SJSA1 (cell line): Measurements from ENCODE around the gene RYR3. TPM values are rescaled to one million over a fixed set of nuclear protein-coding genes. Genes with fewer than 3 reads are reported as not detected.

Source experiments
- DNase-seq, 2 experiments: peaks; one replicate each; pipeline ENCODE4 v3.0.0-alpha.2; 2015 to 2020; ENCODE audit warnings: low spot score in 2 of 2, low read depth in 1 of 2
- H3K27ac ChIP-seq: fragments of 250-450 bp; sonication (Bioruptor Pico); 2 replicates; pipeline ENCODE4 v1.5.1; 2020; ENCODE audit warnings: mild to moderate bottlenecking, moderate library complexity
- H3K27me3 ChIP-seq: fragments of 250-450 bp; sonication (Bioruptor Pico); replicated peaks from 2 replicates; pipeline ENCODE4 v1.5.1; 2020; ENCODE audit warnings: mild to moderate bottlenecking, moderate library complexity
- H3K36me3 ChIP-seq: fragments of 250-450 bp; sonication (Bioruptor Pico); 2 replicates; pipeline ENCODE4 v1.5.1; 2020; ENCODE audit warnings: mild to moderate bottlenecking
- H3K4me1 ChIP-seq: fragments of 250-450 bp; sonication (Bioruptor Pico); replicated peaks from 2 replicates; pipeline ENCODE4 v1.6.1; 2021; ENCODE audit warnings: mild to moderate bottlenecking
- H3K4me3 ChIP-seq: fragments of 250-450 bp; sonication (Bioruptor Pico); 2 replicates; pipeline ENCODE4 v1.5.1; 2020; ENCODE audit warnings: mild to moderate bottlenecking
- H3K9me3 ChIP-seq: fragments of 250-450 bp; sonication (Bioruptor Pico); replicated peaks from 2 replicates; pipeline ENCODE4 v1.5.1; 2020; ENCODE audit warnings: mild to moderate bottlenecking
- total RNA-seq: library from RNA; depleted of rRNA; stranded (reverse); fragments of >200 nt; shearing (Covaris generic); gene quantifications from 2 replicates; pipeline ENCODE4 v1.2.3, GENCODE V29; 2014

The RYR3 gene
- total RNA-seq, 1 experiment from 2014 or later, result 10.3 TPM

GRCh38 chr15:33840615-33841014 lies 529.8 kb downstream of the RYR3 start:
- H3K4me1 ChIP-seq, result no peaks in the 10 kb centered on the region; the same call in 1 of the 2 replicates
- no peaks in the 10 kb centered on the region for H3K36me3 ChIP-seq
- no peak for DNase-seq
- H3K27me3 ChIP-seq, result no peaks in the 10 kb centered on the region
- no peak overlapping the region for H3K27ac ChIP-seq
- H3K4me3 ChIP-seq, result no peak overlapping the region
- H3K9me3 ChIP-seq, result no peaks in the 10 kb centered on the region

- Histone ChIP-seq H3K9me3 (no peaks in the 10 kb centered on the region), H3K27me3 (no peaks in the 10 kb centered on the region), H3K4me3 (no peak overlapping the region), H3K4me1 (peaks cover 25% of the 10 kb centered on the region), H3K27ac (no peak overlapping the region), H3K36me3 (no peaks in the 10 kb centered on the region)
- no peak for DNase-seq
Observed at GRCh38 chr15:33844186-33844585, 533.4 kb downstream of the RYR3 start.

- no peak for DNase-seq
- Histone ChIP-seq H3K36me3 (no peaks in the 10 kb centered on the region), H3K27me3 (no peaks in the 10 kb centered on the region), H3K27ac (no peak overlapping the region), H3K4me3 (no peak overlapping the region), H3K4me1 (peaks cover 25% of the 10 kb centered on the region), H3K9me3 (no peaks in the 10 kb centered on the region)
Observed at GRCh38 chr15:33844597-33844996, 533.8 kb downstream of the RYR3 start.

- no peaks in the 10 kb centered on the region for H3K27me3 ChIP-seq
- no peak overlapping the region for H3K4me3 ChIP-seq
- H3K36me3 ChIP-seq, result no peaks in the 10 kb centered on the region
- no peaks in the 10 kb centered on the region for H3K9me3 ChIP-seq
- DNase-seq, result no peak
- H3K4me1 ChIP-seq, result peaks cover 29% of the 10 kb centered on the region
- H3K27ac ChIP-seq, result peak overlapping the region; percentile 75
Observed at GRCh38 chr15:33846142-33846541, 535.4 kb downstream of the RYR3 start.

GRCh38 chr15:33846862-33847261 lies 536.1 kb downstream of the RYR3 start:
- DNase-seq, result peak; percentile 57 to 66

GRCh38 chr15:33848011-33848410 lies 537.2 kb downstream of the RYR3 start:
- H3K4me3 ChIP-seq, result no peak overlapping the region
- peaks cover 44% of the 10 kb centered on the region for H3K4me1 ChIP-seq
- no peaks in the 10 kb centered on the region for H3K9me3 ChIP-seq
- H3K36me3 ChIP-seq, result no peaks in the 10 kb centered on the region
- no peak for DNase-seq
- no peak overlapping the region for H3K27ac ChIP-seq
- H3K27me3 ChIP-seq, result no peaks in the 10 kb centered on the region

More at GRCh38 chr15:33846862-33847261, 536.1 kb downstream of the RYR3 start:
- Histone ChIP-seq H3K27me3 (no peaks in the 10 kb centered on the region), H3K9me3 (no peaks in the 10 kb centered on the region), H3K4me1 (peaks cover 35% of the 10 kb centered on the region), H3K36me3 (no peaks in the 10 kb centered on the region), H3K27ac (peak overlapping the region; percentile 75), H3K4me3 (no peak overlapping the region)

GRCh38 chr15:33851079-33851478 lies 540.3 kb downstream of the RYR3 start:
- H3K27me3 ChIP-seq, result no peaks in the 10 kb centered on the region
- no peak overlapping the region for H3K4me3 ChIP-seq
- H3K27ac ChIP-seq, result peak overlapping the region; percentile 29
- H3K9me3 ChIP-seq, result no peaks in the 10 kb centered on the region
- no peaks in the 10 kb centered on the region for H3K36me3 ChIP-seq
- H3K4me1 ChIP-seq, result peaks cover 62% of the 10 kb centered on the region
- DNase-seq, result no peak

GRCh38 chr15:33852094-33852493 lies 541.3 kb downstream of the RYR3 start:
- H3K27ac ChIP-seq, result peak overlapping the region; percentile 98
- no peaks in the 10 kb centered on the region for H3K36me3 ChIP-seq
- peak; percentile 81 to 95 for DNase-seq

GRCh38 chr15:33852570-33852969 lies 541.8 kb downstream of the RYR3 start:
- no peaks in the 10 kb centered on the region for H3K27me3 ChIP-seq
- DNase-seq, result peak; percentile 72 to 96
- no peaks in the 10 kb centered on the region for H3K9me3 ChIP-seq
- peaks cover 56% of the 10 kb centered on the region for H3K4me1 ChIP-seq
- no peaks in the 10 kb centered on the region for H3K36me3 ChIP-seq
- no peak overlapping the region for H3K4me3 ChIP-seq
- H3K27ac ChIP-seq, result peak overlapping the region; percentile 98

More at GRCh38 chr15:33852094-33852493, 541.3 kb downstream of the RYR3 start:
- Histone ChIP-seq H3K9me3 (no peaks in the 10 kb centered on the region), H3K27me3 (no peaks in the 10 kb centered on the region), H3K4me3 (no peak overlapping the region), H3K4me1 (peaks cover 60% of the 10 kb centered on the region)

GRCh38 chr15:33857726-33858125 lies 547.0 kb downstream of the RYR3 start:
- no peak for DNase-seq
- H3K27ac ChIP-seq, result no peak overlapping the region
- no peak overlapping the region for H3K4me3 ChIP-seq
- H3K36me3 ChIP-seq, result peaks cover 8% of the 10 kb centered on the region
- H3K9me3 ChIP-seq, result no peaks in the 10 kb centered on the region
- no peaks in the 10 kb centered on the region for H3K27me3 ChIP-seq
- peaks cover 54% of the 10 kb centered on the region for H3K4me1 ChIP-seq

GRCh38 chr15:33858836-33859235 lies 548.1 kb downstream of the RYR3 start:
- Histone ChIP-seq H3K4me1 (peaks cover 43% of the 10 kb centered on the region), H3K36me3 (peaks cover 8% of the 10 kb centered on the region), H3K4me3 (no peak overlapping the region), H3K27me3 (no peaks in the 10 kb centered on the region), H3K9me3 (no peaks in the 10 kb centered on the region), H3K27ac (no peak overlapping the region)
- no peak for DNase-seq

GRCh38 chr15:33859992-33860545 lies 549.3 kb downstream of the RYR3 start:
- H3K27ac ChIP-seq, result no peak overlapping the region
- DNase-seq, result no peak
- H3K27me3 ChIP-seq, result no peaks in the 10 kb centered on the region
- H3K4me1 ChIP-seq, result peaks cover 42% of the 10 kb centered on the region
- H3K9me3 ChIP-seq, result no peaks in the 10 kb centered on the region
- H3K4me3 ChIP-seq, result no peak overlapping the region
- H3K36me3 ChIP-seq, result peaks cover 8% of the 10 kb centered on the region

GRCh38 chr15:33860754-33861153 lies 550.0 kb downstream of the RYR3 start:
- Histone ChIP-seq H3K4me3 (no peak overlapping the region), H3K27me3 (no peaks in the 10 kb centered on the region), H3K36me3 (peaks cover 8% of the 10 kb centered on the region), H3K27ac (peak overlapping the region; percentile 67), H3K4me1 (peaks cover 48% of the 10 kb centered on the region), H3K9me3 (no peaks in the 10 kb centered on the region)
- peak in 1 of 2 experiments; percentile 70 for DNase-seq

GRCh38 chr15:33864360-33865075 lies 553.8 kb downstream of the RYR3 start:
- H3K4me1 ChIP-seq, result peaks cover 68% of the 10 kb centered on the region
- H3K27ac ChIP-seq, result 0 out of 2 replicates have a peak overlapping the region, but pooled peaks have one; percentile 56
- no peak overlapping the region for H3K4me3 ChIP-seq
- DNase-seq, result no peak
- H3K9me3 ChIP-seq, result no peaks in the 10 kb centered on the region
- peaks cover 6% of the 10 kb centered on the region for H3K36me3 ChIP-seq
- H3K27me3 ChIP-seq, result no peaks in the 10 kb centered on the region
